ENCODE measurements around the gene ARPC2.
A peak's percentile ranks its signal among the peaks of the same experiment; 100 is the strongest.

ARPC2 gene

GRCh38 chr2:218285604-218286003, 68.6 kb downstream of the ARPC2 start:
- H3K27me3 ChIP-seq (ENCODE audit: control insufficient read depth, insufficient read depth, low read length, poor library complexity, severe bottlenecking) = no peaks in the 10 kb centered on the region
- WGBS, 2 experiments = 94% methylated on average over 6 of the region's 6 CpGs
- peaks cover 17% of the 10 kb centered on the region for H3K4me1 ChIP-seq (ENCODE audit: control insufficient read depth, insufficient read depth, low read length)
- no peaks in the 10 kb centered on the region for H3K36me3 ChIP-seq (ENCODE audit: control insufficient read depth, insufficient read depth, low read length)
- H3K27ac ChIP-seq (ENCODE audit: insufficient read depth, low read depth, low read length, poor library complexity, severe bottlenecking) = no peak overlapping the region
- no peaks in the 10 kb centered on the region for H3K9me3 ChIP-seq (ENCODE audit: control insufficient read depth, low read length)
- no peak overlapping the region for H3K4me3 ChIP-seq (ENCODE audit: insufficient read depth, low read depth, low read length)

- H3K4me3 ChIP-seq (ENCODE audit: insufficient read depth, low read depth, low read length) = no peak overlapping the region
- H3K4me1 ChIP-seq (ENCODE audit: control insufficient read depth, insufficient read depth, low read length) = peaks cover 17% of the 10 kb centered on the region
- 48 to 53% methylated on average over 11 of the region's 11 CpGs for WGBS, 2 experiments
Observed at GRCh38 chr2:218286570-218287459, 69.8 kb downstream of the ARPC2 start.

GRCh38 chr2:218289639-218290315, 72.8 kb downstream of the ARPC2 start:
- Histone ChIP-seq H3K27me3 (ENCODE audit: control insufficient read depth, insufficient read depth, low read length, poor library complexity, severe bottlenecking) (peaks cover 5% of the 10 kb centered on the region), H3K9me3 (ENCODE audit: control insufficient read depth, low read length) (no peaks in the 10 kb centered on the region), H3K4me3 (ENCODE audit: insufficient read depth, low read depth, low read length) (no peak overlapping the region), H3K4me1 (ENCODE audit: control insufficient read depth, insufficient read depth, low read length) (peaks cover 17% of the 10 kb centered on the region), H3K36me3 (ENCODE audit: control insufficient read depth, insufficient read depth, low read length) (no peaks in the 10 kb centered on the region), H3K27ac (ENCODE audit: insufficient read depth, low read depth, low read length, poor library complexity, severe bottlenecking) (no peak overlapping the region)
- WGBS, 2 experiments = 74 to 78% methylated on average over 6 of the region's 6 CpGs

More at GRCh38 chr2:218286570-218287459, 69.8 kb downstream of the ARPC2 start:
- no peaks in the 10 kb centered on the region for H3K36me3 ChIP-seq (ENCODE audit: control insufficient read depth, insufficient read depth, low read length)
- H3K9me3 ChIP-seq (ENCODE audit: control insufficient read depth, low read length) = no peaks in the 10 kb centered on the region
- H3K27me3 ChIP-seq (ENCODE audit: control insufficient read depth, insufficient read depth, low read length, poor library complexity, severe bottlenecking) = no peaks in the 10 kb centered on the region
- no peak overlapping the region for H3K27ac ChIP-seq (ENCODE audit: insufficient read depth, low read depth, low read length, poor library complexity, severe bottlenecking)

DNA sequence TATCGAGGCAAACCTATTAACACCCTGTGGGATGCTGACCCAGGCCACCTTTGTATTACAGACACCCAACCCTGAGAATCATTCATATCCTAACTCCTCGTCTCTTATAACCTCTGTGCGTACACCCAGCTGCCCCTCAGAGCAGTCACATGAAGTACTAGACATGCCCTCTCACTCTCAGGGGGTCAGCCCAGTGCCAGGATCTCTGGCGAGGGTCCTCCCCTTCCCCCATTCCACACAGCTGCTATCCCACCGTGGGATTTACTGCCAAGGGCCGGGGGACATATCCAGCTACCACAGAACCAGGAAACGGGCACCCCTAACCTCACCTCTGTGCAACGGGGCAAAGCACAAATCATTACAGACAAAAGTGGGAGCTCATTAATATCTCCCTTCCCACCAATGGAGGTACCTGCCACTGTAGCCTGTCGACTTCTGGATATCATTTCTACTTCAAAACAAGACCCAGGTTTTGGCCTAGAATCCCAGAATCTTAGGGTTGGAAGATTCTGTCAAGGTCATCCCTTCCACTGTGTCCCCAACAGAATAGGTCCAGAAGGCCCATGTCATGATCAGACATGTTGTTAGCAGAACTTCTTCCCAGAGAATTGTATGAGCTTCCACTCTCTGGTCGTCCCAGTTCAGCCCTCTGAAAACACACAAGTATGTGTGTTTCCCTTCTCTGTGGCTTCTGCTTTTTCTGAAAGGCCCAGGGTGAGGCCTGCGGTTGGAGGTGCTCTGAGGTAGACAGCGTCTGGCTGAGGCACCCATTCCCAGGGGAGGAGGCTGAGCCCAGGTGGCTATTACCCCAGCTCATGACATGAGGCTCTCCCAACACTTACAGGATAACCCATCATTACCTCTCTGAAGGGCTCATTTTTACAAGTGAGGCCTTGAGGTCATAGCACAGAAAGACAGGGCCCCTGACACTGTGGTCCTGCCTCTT, 73.6 kb downstream of the ARPC2 start:
- no peaks in the 10 kb centered on the region for H3K9me3 ChIP-seq (ENCODE audit: control insufficient read depth, low read length)
- WGBS, 2 experiments = 83 to 84% methylated on average over 12 of the region's 12 CpGs
- no peak overlapping the region for H3K27ac ChIP-seq (ENCODE audit: insufficient read depth, low read depth, low read length, poor library complexity, severe bottlenecking)
- H3K27me3 ChIP-seq (ENCODE audit: control insufficient read depth, insufficient read depth, low read length, poor library complexity, severe bottlenecking) = peaks cover 5% of the 10 kb centered on the region
- no peak overlapping the region for H3K4me3 ChIP-seq (ENCODE audit: insufficient read depth, low read depth, low read length)
- H3K36me3 ChIP-seq (ENCODE audit: control insufficient read depth, insufficient read depth, low read length) = no peaks in the 10 kb centered on the region
- peaks cover 17% of the 10 kb centered on the region for H3K4me1 ChIP-seq (ENCODE audit: control insufficient read depth, insufficient read depth, low read length)

DNA sequence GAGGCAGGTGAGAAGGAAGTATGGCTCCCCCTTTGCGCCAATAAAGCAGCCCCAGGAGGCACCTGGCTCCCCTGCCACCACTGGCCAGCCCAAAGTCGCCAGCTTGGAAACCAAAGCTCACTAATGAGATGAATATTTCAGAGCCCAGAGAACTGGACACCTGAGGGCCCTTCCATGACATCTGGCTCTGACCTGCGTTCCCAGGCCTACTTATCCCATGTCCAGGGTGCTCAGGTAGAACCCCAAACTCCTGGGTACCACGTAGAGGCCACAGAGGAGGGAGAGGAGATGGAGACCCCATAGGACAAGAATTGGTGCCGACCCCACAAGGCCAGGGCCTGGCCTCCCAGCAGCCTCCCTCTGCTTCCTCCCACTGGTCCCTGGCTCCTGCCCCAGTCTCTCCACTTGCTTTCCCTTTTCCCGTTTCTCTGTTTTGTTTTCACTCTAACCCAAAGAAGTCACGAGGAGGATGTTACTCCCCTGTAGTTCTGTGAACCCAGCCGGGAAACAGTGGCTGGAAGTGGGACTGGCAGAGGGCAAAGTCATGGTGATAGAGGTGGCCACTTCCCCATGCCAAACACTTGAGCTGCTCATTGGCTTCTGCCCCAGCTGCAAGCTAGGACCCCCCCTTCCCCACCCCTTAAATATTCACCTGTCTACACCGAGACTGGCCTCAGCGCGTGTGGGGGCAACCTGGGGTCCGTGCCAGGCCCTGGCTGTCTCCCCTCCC, 74.5 kb downstream of the ARPC2 start:
- Histone ChIP-seq H3K4me1 (ENCODE audit: control insufficient read depth, insufficient read depth, low read length) (peaks cover 13% of the 10 kb centered on the region), H3K9me3 (ENCODE audit: control insufficient read depth, low read length) (no peaks in the 10 kb centered on the region), H3K27me3 (ENCODE audit: control insufficient read depth, insufficient read depth, low read length, poor library complexity, severe bottlenecking) (peaks cover 5% of the 10 kb centered on the region), H3K27ac (ENCODE audit: insufficient read depth, low read depth, low read length, poor library complexity, severe bottlenecking) (no peak overlapping the region), H3K36me3 (ENCODE audit: control insufficient read depth, insufficient read depth, low read length) (no peaks in the 10 kb centered on the region), H3K4me3 (ENCODE audit: insufficient read depth, low read depth, low read length) (peak overlapping the region; percentile 55)
- 80 to 83% methylated on average over 12 of the region's 12 CpGs for WGBS, 2 experiments

DNA sequence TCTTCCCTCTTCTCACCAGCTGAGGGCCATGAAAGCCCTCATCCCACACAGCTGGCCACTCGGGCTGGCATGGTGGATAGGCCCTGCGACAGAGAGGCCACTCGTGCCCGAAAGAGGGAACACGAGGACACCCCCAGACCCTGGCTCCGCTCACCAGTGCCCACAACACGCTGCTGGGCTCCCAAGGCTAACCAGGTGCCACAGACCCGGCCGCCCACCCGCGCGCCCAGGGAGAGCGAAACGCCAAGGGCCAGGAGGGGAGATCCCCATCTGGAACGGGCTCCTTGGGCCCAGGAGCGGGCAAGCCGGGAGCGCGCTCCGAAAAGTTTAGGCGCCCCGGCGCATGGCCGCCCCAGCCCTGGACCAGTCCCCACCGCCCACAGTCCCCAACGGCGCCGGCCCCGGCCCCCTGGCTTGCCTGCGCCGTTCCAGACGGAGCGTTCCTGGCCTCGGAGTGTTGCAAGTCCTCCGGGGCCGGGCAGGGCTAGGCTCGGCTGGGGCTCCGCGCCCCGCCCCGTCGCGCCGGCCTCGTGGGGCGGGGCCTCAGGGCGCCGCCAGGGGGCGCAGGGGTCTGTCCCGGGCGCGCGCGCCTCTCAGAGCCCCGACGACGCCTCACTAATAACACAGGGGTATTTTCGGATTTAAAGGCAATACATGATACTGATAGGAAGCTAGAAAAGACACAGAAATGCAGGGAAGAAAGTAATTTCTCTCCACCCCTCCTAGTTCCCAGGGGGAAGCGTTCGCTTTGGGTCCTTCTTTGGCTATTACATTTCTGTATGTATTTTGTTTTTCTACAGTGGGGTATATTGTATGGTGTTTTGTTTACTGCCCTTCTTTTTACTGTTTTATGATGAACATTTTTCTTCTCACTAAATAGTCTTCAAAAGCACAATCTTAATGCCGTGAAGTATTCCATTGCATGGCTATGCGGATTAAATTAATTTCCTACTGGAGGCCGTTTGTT, 75.3 kb downstream of the ARPC2 start, which contains the start of gene TMBIM1:
TMBIM1 (minus strand) TSS at position 456 of the 967 bp plus-strand sequence. CDS start 10,362 bp downstream, outside the sequence.
- no peak within 1 kb of the TSS for H3K27ac ChIP-seq (ENCODE audit: insufficient read depth, low read depth, low read length, poor library complexity, severe bottlenecking)

DNA sequence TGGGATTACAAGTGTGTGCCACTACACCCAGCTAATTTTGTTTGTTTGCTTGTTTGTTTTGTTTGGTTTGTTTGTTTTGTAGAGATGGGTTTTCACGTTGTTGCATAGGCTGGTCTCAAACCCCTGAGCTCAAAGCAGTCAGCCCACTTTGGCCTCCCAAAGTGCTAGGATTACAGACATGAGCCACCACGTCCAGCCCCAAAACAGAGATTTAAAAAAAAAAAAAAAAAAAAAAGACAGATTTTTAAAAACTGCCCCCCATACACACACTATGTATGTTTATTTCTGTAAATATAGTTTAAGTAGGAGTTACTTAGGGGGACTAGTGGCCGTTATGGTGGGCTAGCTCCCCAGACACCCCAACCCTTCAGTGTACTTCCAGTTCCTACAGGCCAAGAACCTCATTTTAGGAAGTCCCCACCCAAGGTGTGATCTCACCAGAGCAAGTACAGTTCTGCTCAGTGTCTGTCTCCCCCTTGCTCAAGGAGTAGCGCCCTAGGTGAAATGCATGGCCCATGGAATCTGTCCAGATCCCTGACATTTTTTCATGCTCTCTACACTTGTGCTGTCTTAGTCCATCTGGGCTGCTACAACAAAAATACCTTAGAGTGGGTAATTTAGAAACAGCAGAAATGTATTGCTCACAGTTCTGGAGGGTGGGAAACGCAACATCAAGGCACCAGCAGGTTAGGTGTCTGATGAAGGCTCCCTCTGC, 76.9 kb downstream of the ARPC2 start:
- WGBS, 2 experiments = 62 to 67% methylated on average over 4 to 5 of the region's 5 CpGs
- Histone ChIP-seq H3K4me3 (ENCODE audit: insufficient read depth, low read depth, low read length) (no peak overlapping the region), H3K36me3 (ENCODE audit: control insufficient read depth, insufficient read depth, low read length) (no peaks in the 10 kb centered on the region), H3K27me3 (ENCODE audit: control insufficient read depth, insufficient read depth, low read length, poor library complexity, severe bottlenecking) (peaks cover 5% of the 10 kb centered on the region), H3K4me1 (ENCODE audit: control insufficient read depth, insufficient read depth, low read length) (peaks cover 9% of the 10 kb centered on the region), H3K9me3 (ENCODE audit: control insufficient read depth, low read length) (no peaks in the 10 kb centered on the region), H3K27ac (ENCODE audit: insufficient read depth, low read depth, low read length, poor library complexity, severe bottlenecking) (no peak overlapping the region)

More for the DNA sequence above, 75.3 kb downstream of the ARPC2 start, which contains the start of gene TMBIM1:
- H3K36me3 ChIP-seq (ENCODE audit: control insufficient read depth, insufficient read depth, low read length) = no peaks in the 10 kb centered on the region
- no peaks in the 10 kb centered on the region for H3K9me3 ChIP-seq (ENCODE audit: control insufficient read depth, low read length)
- peak within 1 kb of the TSS; percentile 55 for H3K4me3 ChIP-seq (ENCODE audit: insufficient read depth, low read depth, low read length)
- peaks cover 9% of the 10 kb centered on the region for H3K4me1 ChIP-seq (ENCODE audit: control insufficient read depth, insufficient read depth, low read length)
- peaks cover 5% of the 10 kb centered on the region for H3K27me3 ChIP-seq (ENCODE audit: control insufficient read depth, insufficient read depth, low read length, poor library complexity, severe bottlenecking)
- WGBS, 2 experiments = 19 to 20% methylated on average over 59 to 63 of the region's 63 CpGs

- H3K4me1 ChIP-seq (ENCODE audit: control insufficient read depth, insufficient read depth, low read length) = peaks cover 9% of the 10 kb centered on the region
- H3K27ac ChIP-seq (ENCODE audit: insufficient read depth, low read depth, low read length, poor library complexity, severe bottlenecking) = no peak overlapping the region
- H3K27me3 ChIP-seq (ENCODE audit: control insufficient read depth, insufficient read depth, low read length, poor library complexity, severe bottlenecking) = peaks cover 5% of the 10 kb centered on the region
- no peaks in the 10 kb centered on the region for H3K36me3 ChIP-seq (ENCODE audit: control insufficient read depth, insufficient read depth, low read length)
- H3K4me3 ChIP-seq (ENCODE audit: insufficient read depth, low read depth, low read length) = no peak overlapping the region
- no peaks in the 10 kb centered on the region for H3K9me3 ChIP-seq (ENCODE audit: control insufficient read depth, low read length)
- WGBS, 2 experiments = 82 to 88% methylated on average over 5 of the region's 5 CpGs
Observed at GRCh38 chr2:218294430-218295022, 77.5 kb downstream of the ARPC2 start.
